Peyer's patch (tissue), 4 donors: ENCODE results near the gene PPM1L.
A peak's percentile ranks its signal among the peaks of the same experiment; 100 is the strongest.

Source experiments
- POLR2A ChIP-seq, 2 donors: fragments of 450-650 bp; IDR thresholded peaks; one replicate each; pipeline ENCODE4 v1.5.1; 2017; ENCODE audit warnings: antibody characterized with exemption in 2 of 2, mild to moderate bottlenecking in 2 of 2, moderate library complexity in 2 of 2
- TF ChIP-seq, protein P1 (sequence below), 6 experiments: fragments of 450-650 bp in 4 of 6; fragments of 200-600 bp in 2 of 6; sonication (generic) in 1 of 6; IDR thresholded peaks; one replicate each; pipeline ENCODE4 v1.5.1; 2017 to 2019; ENCODE audit warnings: antibody characterized with exemption in 6 of 6, mild to moderate bottlenecking in 3 of 6, moderate library complexity in 1 of 6

- TF ChIP-seq, protein P1, sequence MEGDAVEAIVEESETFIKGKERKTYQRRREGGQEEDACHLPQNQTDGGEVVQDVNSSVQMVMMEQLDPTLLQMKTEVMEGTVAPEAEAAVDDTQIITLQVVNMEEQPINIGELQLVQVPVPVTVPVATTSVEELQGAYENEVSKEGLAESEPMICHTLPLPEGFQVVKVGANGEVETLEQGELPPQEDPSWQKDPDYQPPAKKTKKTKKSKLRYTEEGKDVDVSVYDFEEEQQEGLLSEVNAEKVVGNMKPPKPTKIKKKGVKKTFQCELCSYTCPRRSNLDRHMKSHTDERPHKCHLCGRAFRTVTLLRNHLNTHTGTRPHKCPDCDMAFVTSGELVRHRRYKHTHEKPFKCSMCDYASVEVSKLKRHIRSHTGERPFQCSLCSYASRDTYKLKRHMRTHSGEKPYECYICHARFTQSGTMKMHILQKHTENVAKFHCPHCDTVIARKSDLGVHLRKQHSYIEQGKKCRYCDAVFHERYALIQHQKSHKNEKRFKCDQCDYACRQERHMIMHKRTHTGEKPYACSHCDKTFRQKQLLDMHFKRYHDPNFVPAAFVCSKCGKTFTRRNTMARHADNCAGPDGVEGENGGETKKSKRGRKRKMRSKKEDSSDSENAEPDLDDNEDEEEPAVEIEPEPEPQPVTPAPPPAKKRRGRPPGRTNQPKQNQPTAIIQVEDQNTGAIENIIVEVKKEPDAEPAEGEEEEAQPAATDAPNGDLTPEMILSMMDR (IDR thresholded peaks at IDR 0.05): peak in 2 of 6 experiments; percentile 23 to 27
- TF ChIP-seq POLR2A (IDR thresholded peaks at IDR 0.05): peak; percentile 75 to 93
Observed at GRCh38 chr3:160754855-160755747, 930 bp upstream of the PPM1L start.
